GM12875 (cell line): Measurements from ENCODE around the gene DPH2.

ENCODE experiments used
- H3K4me3 ChIP-seq: one replicate; pipeline ENCODE4 v1.5.1; 2011; ENCODE audit warnings: low read depth, low read length, control low read depth
- TF ChIP-seq, protein P1 (sequence below): IDR thresholded peaks from 2 replicates; pipeline ENCODE4 v1.5.1; 2011; ENCODE audit warnings: low read depth, mild to moderate bottlenecking, control low read depth, inconsistent platforms, low read length, moderate library complexity, borderline replicate concordance; ENCODE audit not compliant: insufficient read depth

The DPH2 gene

DNA sequence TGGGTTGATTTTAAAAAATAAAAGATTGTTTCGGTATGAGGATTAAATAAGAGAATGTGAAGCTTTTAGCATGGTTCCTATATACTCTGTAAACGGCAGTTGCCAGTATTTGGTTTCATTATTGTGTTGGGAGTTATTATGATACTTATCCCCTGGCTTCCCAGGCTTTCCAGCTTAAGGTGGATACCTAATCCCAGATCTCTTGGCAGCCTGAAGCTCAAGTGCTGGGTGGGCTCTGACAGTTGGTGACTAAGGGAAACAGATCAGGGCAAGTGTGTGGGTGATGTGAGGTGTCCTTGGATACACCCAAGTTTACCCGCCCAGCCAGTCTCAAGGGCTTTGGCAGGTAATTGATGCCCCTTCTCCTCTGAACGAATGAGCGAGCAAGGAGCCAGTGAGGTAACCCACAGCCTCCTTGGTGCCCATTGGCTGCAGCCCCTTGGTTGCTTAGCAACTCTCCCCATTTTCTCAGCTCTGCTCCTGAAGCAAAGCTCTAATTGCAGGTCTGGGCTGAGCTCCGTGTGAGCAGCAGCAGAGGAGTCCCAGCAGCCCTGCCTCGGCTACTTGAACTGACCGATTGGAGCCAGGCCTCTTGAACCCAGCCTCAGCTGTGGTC, 17.0 kb upstream of the DPH2 start:
- TF ChIP-seq, protein P1, sequence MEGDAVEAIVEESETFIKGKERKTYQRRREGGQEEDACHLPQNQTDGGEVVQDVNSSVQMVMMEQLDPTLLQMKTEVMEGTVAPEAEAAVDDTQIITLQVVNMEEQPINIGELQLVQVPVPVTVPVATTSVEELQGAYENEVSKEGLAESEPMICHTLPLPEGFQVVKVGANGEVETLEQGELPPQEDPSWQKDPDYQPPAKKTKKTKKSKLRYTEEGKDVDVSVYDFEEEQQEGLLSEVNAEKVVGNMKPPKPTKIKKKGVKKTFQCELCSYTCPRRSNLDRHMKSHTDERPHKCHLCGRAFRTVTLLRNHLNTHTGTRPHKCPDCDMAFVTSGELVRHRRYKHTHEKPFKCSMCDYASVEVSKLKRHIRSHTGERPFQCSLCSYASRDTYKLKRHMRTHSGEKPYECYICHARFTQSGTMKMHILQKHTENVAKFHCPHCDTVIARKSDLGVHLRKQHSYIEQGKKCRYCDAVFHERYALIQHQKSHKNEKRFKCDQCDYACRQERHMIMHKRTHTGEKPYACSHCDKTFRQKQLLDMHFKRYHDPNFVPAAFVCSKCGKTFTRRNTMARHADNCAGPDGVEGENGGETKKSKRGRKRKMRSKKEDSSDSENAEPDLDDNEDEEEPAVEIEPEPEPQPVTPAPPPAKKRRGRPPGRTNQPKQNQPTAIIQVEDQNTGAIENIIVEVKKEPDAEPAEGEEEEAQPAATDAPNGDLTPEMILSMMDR = no peak
- no peak overlapping the region for H3K4me3 ChIP-seq

DNA sequence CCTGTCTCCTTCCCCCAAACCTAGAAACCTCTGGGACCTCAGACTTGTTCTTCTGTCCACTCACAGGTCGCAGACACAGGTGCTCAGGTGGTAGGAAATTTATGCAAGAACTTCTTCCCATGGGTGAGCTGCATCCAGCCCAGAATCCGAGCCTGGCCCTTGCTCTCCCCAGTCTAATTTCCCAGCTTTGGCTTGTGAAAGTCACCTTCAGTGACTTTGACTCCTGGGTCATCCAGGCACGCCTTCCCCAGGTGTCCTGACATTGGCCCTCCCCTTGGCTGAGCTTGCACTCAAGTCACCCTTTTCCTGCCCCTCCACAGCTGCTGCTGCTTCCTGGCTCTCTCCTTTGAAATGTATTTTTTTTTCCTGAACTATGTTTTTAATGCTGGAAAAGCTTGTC, 16.4 kb upstream of the DPH2 start:
- TF ChIP-seq, protein P1 = no peak
- H3K4me3 ChIP-seq = no peak overlapping the region

DNA sequence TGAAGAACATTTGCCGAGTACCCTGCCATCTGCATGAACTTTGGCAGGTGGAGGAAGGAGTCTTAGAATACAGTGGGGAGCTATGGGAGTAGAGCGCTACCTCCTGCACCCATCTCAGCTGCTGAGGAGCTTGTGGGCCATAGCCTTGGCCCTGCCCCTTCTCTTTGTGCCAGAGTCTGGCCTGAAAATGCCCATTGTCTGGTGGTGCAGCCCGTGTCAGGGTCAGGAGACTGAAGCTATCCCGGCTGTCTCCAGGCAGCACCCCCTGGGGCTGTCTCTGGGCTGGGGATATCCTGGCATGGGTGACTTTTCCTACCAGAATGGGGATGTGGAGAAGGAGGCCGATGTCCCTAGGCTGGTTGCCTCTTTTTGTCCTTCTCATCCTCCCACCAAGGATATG, 15.8 kb upstream of the DPH2 start:
- TF ChIP-seq, protein P1 = no peak
- no peak overlapping the region for H3K4me3 ChIP-seq

DNA sequence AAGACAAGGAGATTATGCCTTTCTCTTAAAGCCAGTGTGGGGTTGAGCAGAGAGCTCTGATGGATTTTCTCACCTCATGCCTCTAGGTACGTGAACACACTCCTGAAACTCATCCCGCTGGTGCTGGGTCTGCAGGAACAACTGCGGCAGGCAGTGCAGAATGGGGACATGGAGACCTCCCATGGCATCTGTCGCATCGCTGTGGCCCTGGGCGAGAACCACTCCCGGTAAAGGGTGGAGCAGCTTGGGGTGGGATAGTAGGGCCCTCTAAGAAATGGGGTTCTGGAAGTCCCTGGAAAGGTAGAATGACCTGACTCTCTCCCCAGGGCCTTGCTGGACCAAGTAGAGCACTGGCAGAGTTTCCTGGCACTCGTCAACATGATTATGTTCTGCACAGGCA, 13.6 kb upstream of the DPH2 start:
- TF ChIP-seq, protein P1 = no peak
- H3K4me3 ChIP-seq = no peak overlapping the region

DNA sequence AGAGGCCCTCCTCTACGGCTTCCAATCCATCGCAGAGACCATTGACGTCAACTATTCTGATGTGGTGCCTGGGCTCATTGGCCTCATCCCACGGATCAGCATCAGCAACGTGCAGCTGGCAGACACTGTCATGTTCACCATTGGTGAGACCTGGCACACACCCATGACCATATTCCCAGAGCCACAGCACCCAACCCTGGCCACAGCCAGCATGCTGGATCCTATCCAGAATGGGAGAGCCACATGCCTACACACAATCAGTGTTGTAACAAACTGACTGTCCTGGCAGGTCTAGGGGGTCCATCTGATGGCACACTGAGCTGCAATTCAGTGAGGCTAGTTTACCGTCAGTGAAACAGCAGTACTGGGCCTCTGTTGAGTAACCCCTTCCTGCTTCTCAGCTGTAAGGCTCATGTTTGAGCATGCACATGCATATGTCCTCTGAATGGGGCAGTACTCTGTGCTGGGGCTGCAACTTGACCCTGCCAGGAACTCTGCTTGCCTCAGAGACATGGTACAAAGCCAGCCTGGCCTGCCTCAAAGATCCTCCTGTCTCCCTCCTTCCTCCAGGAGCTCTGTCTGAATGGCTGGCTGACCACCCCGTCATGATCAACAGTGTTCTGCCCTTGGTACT, 12.3 kb upstream of the DPH2 start:
- TF ChIP-seq, protein P1 = no peak
- H3K4me3 ChIP-seq = no peak overlapping the region

DNA sequence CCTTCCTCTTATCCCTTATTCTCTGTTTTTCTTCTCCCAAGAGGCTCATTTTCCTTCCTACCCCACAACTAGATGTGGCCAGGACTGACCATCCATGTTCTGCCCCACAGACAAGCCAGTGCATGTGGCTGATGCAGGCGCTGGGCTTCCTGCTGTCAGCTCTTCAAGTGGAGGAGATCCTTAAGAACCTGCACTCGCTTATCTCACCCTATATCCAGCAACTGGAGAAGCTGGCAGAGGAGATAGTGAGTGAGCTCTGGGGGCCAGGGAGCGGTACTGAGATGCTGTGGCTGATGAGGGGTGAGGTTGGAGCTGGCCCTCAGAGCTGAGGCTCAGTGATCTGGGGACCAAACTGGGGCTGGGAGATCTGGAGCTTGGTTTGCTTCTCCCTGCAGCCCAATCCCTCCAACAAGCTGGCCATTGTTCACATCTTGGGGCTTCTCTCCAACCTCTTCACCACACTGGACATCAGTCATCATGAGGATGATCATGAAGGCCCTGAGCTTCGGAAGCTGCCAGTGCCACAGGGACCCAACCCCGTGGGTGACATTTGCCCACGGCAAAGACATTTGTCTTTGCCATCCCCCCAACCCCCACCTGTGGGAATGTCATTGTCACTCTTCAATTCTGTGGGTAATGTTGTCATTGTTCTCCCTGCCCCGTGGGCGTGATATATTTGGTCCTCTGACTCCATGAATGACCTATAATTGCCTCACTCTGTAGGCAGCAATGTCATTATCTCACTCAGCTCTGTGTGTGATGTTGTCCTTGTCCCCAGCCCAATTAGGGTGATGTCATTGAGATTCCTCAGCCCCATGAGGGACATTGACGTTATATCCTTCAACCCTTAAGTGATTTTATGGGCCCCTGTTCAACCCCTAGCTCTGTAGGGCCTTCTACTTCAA, 11.2 kb upstream of the DPH2 start:
- TF ChIP-seq, protein P1 = no peak
- H3K4me3 ChIP-seq = no peak overlapping the region
